ENCODE data around the gene OR10X1.

The OR10X1 gene

GRCh38 chr1:158579733-158580132 is at the start of gene OR10X1:
OR10X1 (minus strand) TSS chr1:158579899; CDS start chr1:158579899, 0 bp downstream.
- DNase-seq = no peak

GRCh38 chr1:158613764-158614163 is 34.1 kb upstream of the OR10X1 start:
- DNase-seq = no peak

- DNase-seq = no peak
Observed at GRCh38 chr1:158611916-158612315, 32.2 kb upstream of the OR10X1 start.

GRCh38 chr1:158607296-158607695 is 27.6 kb upstream of the OR10X1 start:
- DNase-seq = no peak

GRCh38 chr1:158604968-158605367 is 25.3 kb upstream of the OR10X1 start, which contains the start of gene OR10Z1:
OR10Z1 (plus strand) TSS chr1:158605268; CDS start chr1:158606439, 1,171 bp downstream.
- DNase-seq = no peak

GRCh38 chr1:158600735-158601134 is 21.0 kb upstream of the OR10X1 start:
- no peak for DNase-seq

GRCh38 chr1:158586942-158587341 is 7.2 kb upstream of the OR10X1 start:
- no peak for DNase-seq

GRCh38 chr1:158583962-158584361 is 4.3 kb upstream of the OR10X1 start:
- DNase-seq = no peak

- DNase-seq = no peak
Observed at GRCh38 chr1:158577561-158577960, 2.1 kb downstream of the OR10X1 start.

GRCh38 chr1:158572226-158572625 is 7.5 kb downstream of the OR10X1 start:
- DNase-seq = no peak

GRCh38 chr1:158570480-158570879 is 9.2 kb downstream of the OR10X1 start, which contains the start of gene OR6P1:
OR6P1 (minus strand) TSS chr1:158570580; CDS start chr1:158563604, 6,976 bp downstream.
- DNase-seq = no peak

- no peak for DNase-seq
Observed at GRCh38 chr1:158564608-158565007, 15.1 kb downstream of the OR10X1 start.

GRCh38 chr1:158563853-158564252 is 15.8 kb downstream of the OR10X1 start:
- DNase-seq = no peak

- DNase-seq = no peak
Observed at GRCh38 chr1:158559696-158560095, 20.0 kb downstream of the OR10X1 start.

- no peak for DNase-seq
Observed at GRCh38 chr1:158554352-158554751, 25.3 kb downstream of the OR10X1 start, which contains the start of gene OR6Y1. OR6Y1 (minus strand) TSS chr1:158554405; CDS start chr1:158548105, 6,300 bp downstream.

GRCh38 chr1:158552296-158552695 is 27.4 kb downstream of the OR10X1 start:
- DNase-seq = no peak

GRCh38 chr1:158547533-158547932 is 32.2 kb downstream of the OR10X1 start:
- no peak for DNase-seq

GRCh38 chr1:158537609-158538008 is 42.1 kb downstream of the OR10X1 start:
- no peak for DNase-seq

- DNase-seq = no peak
Observed at GRCh38 chr1:158534496-158534895, 45.2 kb downstream of the OR10X1 start.
